NB4 (cell line): Measurements from ENCODE around the gene PHF12.

Source experiments
- DNase-seq: peaks from one replicate; pipeline ENCODE4 v3.0.0; 2010; ENCODE audit warnings: low read depth
- H3K4me3 ChIP-seq: one replicate; pipeline ENCODE4 v1.5.1; 2011; ENCODE audit warnings: mild to moderate bottlenecking, low read depth, low read length, moderate library complexity
- MYC ChIP-seq: IDR thresholded peaks from 2 replicates; pipeline ENCODE4 v1.6.1; 2011; ENCODE audit warnings: low read depth, low read length
- POLR2A ChIP-seq: IDR thresholded peaks from 2 replicates; pipeline ENCODE4 v1.6.1; 2011; ENCODE audit warnings: mild to moderate bottlenecking; ENCODE audit not compliant: insufficient read length; ENCODE audit errors: extremely low read depth
- TF ChIP-seq, protein P1 (sequence below): IDR thresholded peaks from one replicate; pipeline ENCODE4 v1.5.1; 2012; ENCODE audit warnings: low read depth, low read length
- TF ChIP-seq, protein P2 (sequence below): IDR thresholded peaks from 2 replicates; pipeline ENCODE4 v1.6.1; 2011; ENCODE audit warnings: low read depth, low read length

Gene PHF12

DNA sequence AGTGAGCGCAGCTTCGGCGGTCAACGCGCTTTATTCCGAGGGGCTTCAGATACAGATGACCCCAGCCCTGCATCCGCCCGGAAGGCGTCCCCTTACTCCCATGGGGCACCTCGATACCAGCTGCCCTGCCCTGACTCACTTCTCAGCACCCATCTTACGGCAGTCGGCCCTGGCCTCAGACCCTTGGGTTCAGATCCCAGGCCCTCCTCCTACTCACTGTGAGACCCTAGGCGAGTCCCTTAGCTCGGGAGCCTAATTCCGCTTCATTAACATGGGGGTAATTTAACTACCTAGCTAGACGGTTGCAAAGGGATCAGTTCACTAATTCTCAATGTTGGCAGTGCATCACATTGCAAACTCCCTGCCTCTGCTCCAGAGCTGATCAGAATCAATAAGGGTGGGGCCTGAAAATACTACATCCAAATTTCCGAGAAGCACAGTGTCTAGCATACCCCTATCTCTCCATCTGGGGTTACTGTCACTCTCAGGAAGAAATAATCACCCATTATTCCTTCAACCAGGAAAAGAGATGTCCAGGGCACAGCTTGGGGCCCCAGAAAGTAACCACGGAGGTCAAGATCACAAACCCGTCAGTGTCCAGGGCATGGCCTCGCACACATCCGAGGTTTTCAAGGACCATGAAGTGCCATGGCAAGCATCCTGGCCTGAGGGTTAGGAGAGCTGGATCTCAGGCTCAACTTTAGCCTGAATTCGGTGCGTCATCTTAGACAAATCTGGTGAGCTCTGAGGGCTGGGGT is 53.4 kb downstream of the PHF12 start:
- DNase-seq: no peak
- H3K4me3 ChIP-seq: peak overlapping the region; percentile 57
- TF ChIP-seq POLR2A: peak; percentile 7
- no peak for TF ChIP-seq MYC

DNA sequence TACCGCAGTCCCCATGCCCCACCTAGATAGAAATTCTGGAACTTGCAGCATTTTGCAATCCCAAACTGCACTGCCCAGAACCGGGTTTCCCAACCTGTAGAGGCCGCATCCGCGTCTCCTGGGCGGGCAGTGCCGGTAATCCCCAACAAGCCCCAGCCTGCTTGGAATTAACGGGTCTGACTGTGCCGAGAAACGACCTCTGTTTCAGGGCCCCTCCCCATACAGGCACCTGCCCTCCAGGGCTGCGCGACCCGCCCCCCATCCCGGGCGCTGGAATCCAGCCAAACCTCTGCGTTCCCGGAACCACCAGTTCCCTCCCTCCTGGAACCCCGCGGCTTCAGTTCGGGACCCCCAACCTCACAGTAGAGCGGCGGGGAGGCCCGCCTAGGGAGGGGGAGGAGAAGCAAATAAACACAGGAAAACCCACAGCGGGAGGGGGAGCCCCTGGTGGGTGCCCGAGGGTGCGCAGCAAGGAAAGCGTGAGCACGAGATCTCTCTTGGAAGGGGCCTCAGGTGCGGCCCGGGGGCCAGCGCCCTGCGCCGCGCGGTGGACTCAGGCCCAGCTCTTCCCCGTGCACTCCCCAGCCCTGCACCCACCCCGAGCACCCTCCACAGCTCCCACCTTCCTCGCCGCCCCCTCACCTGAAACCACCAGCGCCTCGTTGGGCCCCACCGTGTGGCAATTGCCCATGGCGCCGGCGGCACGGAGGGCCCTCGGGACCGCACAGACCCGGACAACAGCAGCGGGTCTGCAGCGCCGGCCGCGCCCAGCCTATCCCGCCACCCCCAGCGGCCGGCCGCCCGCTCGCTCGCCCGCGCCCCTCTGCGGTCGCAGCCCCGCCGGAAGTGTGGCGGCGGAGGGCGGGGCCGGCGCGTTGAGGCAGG is 54.2 kb downstream of the PHF12 start, which contains the start of gene FLOT2:
FLOT2 (minus strand) TSS at position 850 of the 885 bp plus-strand sequence; CDS start at position 691, 159 bp downstream.
- peak; percentile 81 for DNase-seq
- TF ChIP-seq POLR2A (peak; percentile 74), MYC (peak; percentile 21; the same call in 1 of the 2 replicates)
- TF ChIP-seq, protein P1, sequence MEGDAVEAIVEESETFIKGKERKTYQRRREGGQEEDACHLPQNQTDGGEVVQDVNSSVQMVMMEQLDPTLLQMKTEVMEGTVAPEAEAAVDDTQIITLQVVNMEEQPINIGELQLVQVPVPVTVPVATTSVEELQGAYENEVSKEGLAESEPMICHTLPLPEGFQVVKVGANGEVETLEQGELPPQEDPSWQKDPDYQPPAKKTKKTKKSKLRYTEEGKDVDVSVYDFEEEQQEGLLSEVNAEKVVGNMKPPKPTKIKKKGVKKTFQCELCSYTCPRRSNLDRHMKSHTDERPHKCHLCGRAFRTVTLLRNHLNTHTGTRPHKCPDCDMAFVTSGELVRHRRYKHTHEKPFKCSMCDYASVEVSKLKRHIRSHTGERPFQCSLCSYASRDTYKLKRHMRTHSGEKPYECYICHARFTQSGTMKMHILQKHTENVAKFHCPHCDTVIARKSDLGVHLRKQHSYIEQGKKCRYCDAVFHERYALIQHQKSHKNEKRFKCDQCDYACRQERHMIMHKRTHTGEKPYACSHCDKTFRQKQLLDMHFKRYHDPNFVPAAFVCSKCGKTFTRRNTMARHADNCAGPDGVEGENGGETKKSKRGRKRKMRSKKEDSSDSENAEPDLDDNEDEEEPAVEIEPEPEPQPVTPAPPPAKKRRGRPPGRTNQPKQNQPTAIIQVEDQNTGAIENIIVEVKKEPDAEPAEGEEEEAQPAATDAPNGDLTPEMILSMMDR: peak; percentile 20
- TF ChIP-seq, protein P2, sequence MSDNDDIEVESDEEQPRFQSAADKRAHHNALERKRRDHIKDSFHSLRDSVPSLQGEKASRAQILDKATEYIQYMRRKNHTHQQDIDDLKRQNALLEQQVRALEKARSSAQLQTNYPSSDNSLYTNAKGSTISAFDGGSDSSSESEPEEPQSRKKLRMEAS: 0 out of 2 replicates have a peak, but pooled peaks have one; percentile 9
- peak within 1 kb of the TSS; percentile 67 for H3K4me3 ChIP-seq

DNA sequence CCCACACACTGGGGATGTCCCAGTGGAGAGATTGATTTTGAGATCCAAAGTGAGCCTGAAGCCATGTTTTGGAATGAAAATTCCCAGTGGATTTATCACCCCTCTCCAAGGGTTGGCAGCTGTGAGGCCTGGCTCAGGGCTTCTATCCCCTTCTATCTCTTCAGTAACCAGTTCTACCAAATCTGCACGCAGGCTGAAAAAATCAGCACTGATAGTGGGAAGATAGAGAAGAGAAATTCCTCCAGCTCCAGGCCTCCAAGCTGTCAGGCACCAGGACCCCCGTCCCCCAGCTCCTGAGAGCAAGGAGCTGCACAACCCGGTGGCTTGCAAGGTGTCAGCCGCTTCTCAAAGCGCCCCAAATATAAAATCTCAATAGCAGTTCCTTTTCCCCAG is 54.8 kb downstream of the PHF12 start:
- TF ChIP-seq MYC (no peak), POLR2A (no peak)
- TF ChIP-seq, protein P2: no peak
- TF ChIP-seq, protein P1: no peak
- peak overlapping the region; percentile 67 for H3K4me3 ChIP-seq

DNA sequence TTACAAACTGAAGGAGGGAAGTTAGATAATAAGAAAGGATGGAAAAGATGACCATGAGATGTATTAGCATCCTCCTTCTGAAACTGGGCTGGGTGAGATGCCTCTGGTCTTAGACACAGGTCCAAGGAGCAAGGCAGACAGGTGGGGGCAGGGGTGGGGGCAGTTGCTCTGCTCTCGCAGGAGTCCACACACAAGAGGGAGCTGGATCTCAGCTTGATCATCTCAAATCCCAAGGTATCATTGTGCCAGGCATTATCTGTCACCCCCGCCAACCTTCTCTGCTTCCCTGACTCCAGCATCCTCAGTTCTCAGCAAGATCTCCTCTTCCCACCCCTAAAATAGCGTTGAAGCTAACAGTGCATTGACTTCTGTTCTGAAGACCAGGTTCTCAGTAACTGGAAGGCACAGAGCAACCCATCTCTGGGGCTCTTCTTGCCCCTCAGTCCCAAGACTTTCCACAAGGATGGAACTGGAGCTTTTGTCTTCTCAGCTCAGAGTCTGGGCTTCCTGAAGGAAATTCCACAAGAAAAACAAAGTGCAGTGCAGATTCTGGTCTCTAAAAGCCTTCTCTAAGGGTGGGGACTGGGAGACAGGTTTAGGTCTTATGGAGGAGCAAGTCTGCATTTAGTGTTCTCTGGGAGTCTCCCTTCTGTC is 55.4 kb downstream of the PHF12 start:
- H3K4me3 ChIP-seq: peak overlapping the region; percentile 67
- TF ChIP-seq, protein P1: no peak
- no peak for TF ChIP-seq MYC
- TF ChIP-seq POLR2A: no peak
- TF ChIP-seq, protein P2: no peak
- DNase-seq: peak; percentile 22

More for the DNA sequence above, 54.8 kb downstream of the PHF12 start:
- no peak for DNase-seq

DNA sequence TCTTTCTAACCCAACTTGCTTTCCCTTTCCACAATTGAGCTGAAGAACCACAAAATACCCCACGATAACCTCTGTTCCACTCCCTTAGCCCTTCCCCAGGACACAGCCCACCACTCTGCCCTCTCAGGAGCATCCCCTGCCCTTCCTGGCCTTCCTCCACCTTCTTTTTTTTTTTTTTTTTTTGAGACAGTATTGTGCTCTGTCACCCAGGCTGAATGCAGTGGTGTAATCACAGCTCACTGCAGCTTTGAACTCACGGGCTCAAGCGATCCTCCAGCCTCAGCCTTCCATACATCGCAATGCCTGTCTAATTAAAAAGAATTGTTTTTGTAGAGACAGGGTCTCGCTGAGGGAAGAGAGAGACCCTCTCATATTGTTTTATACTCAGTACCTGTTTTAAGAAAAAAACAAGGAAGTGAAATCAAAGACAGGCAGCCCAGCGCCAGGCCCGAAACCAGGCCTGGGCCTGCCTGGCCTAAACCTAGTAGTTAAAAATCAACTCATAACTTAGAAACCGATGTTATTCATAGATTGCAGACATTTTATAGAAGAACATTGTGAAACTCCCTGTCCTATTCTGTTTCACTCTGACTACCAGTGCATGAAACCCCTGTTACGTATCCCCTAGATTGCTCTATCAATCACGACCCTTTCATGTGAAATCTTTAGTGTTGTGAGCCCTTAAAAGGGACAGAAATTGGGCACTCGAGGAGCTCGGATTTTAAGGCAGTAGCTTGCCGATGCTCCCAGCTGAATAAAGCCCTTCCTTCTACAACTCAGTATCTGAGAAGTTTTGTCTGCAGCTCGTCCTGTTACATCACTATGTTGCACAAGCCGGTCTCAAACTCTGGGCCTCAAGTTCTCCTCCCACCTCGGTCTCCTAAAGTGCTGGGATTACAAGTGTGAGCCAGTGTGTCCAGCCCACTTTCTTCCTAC is 57.8 kb downstream of the PHF12 start:
- DNase-seq: peak; percentile 92
- H3K4me3 ChIP-seq: peak overlapping the region; percentile 39

DNA sequence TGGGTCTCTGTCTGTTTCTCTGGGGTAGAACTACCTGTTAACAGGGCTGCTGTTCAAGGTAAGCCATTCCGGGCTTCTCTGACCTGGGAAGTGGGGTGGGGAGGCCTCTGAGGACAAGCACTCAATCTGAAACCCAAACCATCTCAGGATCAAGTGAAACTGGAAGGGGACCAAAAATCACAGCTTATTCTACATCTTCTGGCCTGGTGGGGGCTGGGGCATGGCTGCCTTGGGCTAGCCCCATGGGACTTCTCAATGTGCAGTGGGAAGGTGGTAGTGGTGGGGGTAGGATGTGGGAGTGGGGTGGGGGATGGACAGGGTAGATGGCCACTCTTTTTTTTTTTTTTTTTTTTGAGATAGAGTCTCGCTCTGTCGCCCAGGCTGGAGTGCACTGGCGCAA is 59.3 kb downstream of the PHF12 start:
- TF ChIP-seq, protein P2: no peak
- TF ChIP-seq MYC: no peak
- no peak for TF ChIP-seq POLR2A
- TF ChIP-seq, protein P1: no peak
- DNase-seq: no peak

More for the DNA sequence above, 59.3 kb downstream of the PHF12 start:
- H3K4me3 ChIP-seq: no peak overlapping the region
